ENCODE measurements around the gene C2orf42.
"Not testable (repeated sequence)": the region's sequence is repeated elsewhere in the genome, so short reads cannot be mapped to it uniquely, and the experiment has no call there.

The C2orf42 gene

GRCh38 chr2:70169654-70170245, 21.1 kb downstream of the C2orf42 start:
- not testable (repeated sequence) for DNase-seq

- peak in 3 of 6 experiments; percentile 32 to 37 (median 36) for DNase-seq
These were observed 29.7 kb downstream of the C2orf42 start for GRCh38 chr2:70161069-70161534.

GRCh38 chr2:70160545-70160944, 30.3 kb downstream of the C2orf42 start:
- no peak for DNase-seq

- peak in 1 of 6 experiments; percentile 1 for DNase-seq
These were observed 41.6 kb downstream of the C2orf42 start for GRCh38 chr2:70149130-70149686.

GRCh38 chr2:70148211-70148760, 42.5 kb downstream of the C2orf42 start:
- not testable (repeated sequence) for DNase-seq

- DNase-seq: no peak
These were observed 44.7 kb downstream of the C2orf42 start for GRCh38 chr2:70145851-70146739.

GRCh38 chr2:70145144-70145490, 45.7 kb downstream of the C2orf42 start:
- DNase-seq: no peak

- DNase-seq: no peak
These were observed 46.2 kb downstream of the C2orf42 start for GRCh38 chr2:70144443-70145143.

GRCh38 chr2:70143314-70144150, 47.3 kb downstream of the C2orf42 start:
- DNase-seq: peak in 3 of 6 experiments; percentile 13 to 54 (median 40)

- DNase-seq: peak; percentile 97 to 100 (median 99)
These were observed 48.1 kb downstream of the C2orf42 start for GRCh38 chr2:70142590-70143313.

- peak in 4 of 6 experiments; percentile 42 to 73 (median 56) for DNase-seq
These were observed 48.8 kb downstream of the C2orf42 start for GRCh38 chr2:70141902-70142589.

GRCh38 chr2:70141212-70141901, 49.5 kb downstream of the C2orf42 start:
- peak; percentile 35 to 67 (median 44) for DNase-seq

- no peak for DNase-seq
These were observed 50.0 kb downstream of the C2orf42 start for GRCh38 chr2:70140791-70141211.

GRCh38 chr2:70134323-70134983, 56.4 kb downstream of the C2orf42 start:
- DNase-seq: not testable (repeated sequence)

- peak in 3 of 6 experiments; percentile 16 to 30 (median 24) for DNase-seq
These were observed 57.1 kb downstream of the C2orf42 start for GRCh38 chr2:70133491-70134322.

GRCh38 chr2:70133127-70133452, 57.7 kb downstream of the C2orf42 start:
- no peak for DNase-seq

GRCh38 chr2:70132244-70133126, 58.3 kb downstream of the C2orf42 start:
- peak in 4 of 6 experiments; percentile 24 to 72 (median 68) for DNase-seq

Data from stimulated activated naive CD4-positive, alpha-beta T cell (primary cell).